ENCODE measurements around the gene KRT8.
"Not testable (repeated sequence)": the region's sequence is repeated elsewhere in the genome, so short reads cannot be mapped to it uniquely, and the experiment has no call there.

The KRT8 gene

DNA sequence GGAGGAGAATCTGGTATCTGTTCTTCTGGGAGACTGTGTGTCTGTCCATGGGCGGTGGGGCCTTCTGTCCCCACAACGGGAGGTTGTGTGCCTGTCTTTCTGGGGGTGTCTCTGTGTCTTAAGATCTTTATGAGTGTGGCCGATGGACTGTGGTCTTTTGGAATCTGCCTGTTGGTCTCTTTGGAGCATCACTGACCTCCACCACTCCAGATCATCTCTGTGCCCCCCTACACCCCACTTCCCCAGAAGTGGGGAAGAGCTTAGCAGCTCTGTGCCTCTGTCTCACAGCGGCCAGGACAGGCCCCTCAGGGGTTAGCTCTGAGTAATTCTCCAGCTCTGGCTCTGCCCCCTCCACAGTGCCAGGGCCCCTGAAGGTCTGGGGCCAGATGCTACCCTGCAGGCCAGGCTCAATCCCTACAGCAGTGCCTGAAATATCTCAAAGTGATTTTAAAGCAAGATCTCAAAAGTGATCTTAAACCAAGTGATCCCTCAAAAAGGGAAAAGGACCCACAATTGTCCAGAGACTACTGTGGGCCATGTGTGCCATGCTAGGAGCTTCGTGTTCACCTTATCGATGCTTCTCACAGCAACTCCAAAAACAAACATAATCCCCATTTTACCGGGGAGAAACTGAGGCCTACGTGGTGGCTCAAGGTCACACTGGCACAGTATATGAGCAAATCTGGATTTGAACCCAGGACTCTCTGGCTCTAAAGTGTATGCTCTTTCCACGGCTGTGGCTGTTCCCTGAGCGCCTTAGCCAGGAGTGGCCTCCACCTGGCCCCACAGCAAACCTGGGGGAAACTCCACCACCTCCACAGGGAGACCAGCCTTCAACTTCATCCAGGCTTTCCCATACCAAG, 30.1 kb downstream of the KRT8 start:
- DNase-seq = no peak
- ATAC-seq = no peak

DNA sequence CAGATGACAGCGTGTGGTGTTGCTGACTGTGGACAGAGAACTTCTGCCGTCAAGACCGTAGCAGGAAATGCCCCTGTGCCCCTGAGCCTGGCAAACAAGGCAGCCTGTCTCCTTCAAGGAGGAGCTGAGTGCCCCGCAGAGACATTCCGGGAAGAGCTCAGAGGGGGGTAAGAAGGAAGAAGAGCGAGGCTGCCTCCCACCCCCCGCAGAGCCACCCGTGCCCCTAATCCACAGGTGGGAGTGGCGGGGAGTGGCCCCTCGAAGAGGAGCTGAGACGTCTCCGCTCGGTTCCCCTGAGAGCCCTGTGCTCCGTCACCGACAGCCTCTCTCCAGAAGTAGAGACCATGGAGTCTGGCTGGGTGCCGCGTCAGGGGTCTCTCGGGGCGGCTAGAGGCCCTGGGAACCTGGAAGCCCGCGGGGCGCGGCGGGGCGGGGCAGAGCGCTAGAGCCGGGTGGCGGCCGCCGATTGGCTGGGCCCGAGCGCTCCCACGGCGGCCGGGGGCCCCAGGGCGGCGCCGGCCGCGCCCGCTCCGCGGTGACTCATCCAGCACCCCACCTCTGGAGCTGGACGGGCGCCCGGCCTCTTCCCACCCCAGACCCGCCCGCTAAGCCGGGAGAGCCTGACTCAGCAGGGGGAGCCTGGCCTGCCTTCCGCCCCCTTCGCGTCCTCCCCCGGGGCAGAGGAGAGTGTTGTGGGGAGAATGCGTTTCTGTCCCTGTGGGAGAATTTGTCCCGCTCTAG, 30.9 kb downstream of the KRT8 start:
- DNase-seq = peak; percentile 66

DNA sequence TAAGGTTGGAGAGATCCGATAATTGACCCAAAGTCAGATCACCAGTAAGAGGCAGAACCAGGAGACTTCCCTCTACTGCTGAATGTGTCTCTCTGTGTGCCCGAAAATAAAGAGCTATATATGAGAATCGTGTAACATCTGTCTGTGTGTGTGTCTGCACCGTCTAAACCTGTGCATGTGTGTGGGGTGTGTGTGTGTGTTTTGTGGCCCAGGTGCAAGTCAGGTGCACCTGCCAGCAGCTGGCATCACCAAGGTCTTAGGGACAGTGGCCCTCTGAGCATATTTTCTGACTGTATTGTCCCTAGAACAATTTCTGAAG, 31.4 kb downstream of the KRT8 start:
- DNase-seq (no peak), ATAC-seq (no peak)

More for the DNA sequence above, 30.9 kb downstream of the KRT8 start:
- peak; percentile 85 for ATAC-seq

DNA sequence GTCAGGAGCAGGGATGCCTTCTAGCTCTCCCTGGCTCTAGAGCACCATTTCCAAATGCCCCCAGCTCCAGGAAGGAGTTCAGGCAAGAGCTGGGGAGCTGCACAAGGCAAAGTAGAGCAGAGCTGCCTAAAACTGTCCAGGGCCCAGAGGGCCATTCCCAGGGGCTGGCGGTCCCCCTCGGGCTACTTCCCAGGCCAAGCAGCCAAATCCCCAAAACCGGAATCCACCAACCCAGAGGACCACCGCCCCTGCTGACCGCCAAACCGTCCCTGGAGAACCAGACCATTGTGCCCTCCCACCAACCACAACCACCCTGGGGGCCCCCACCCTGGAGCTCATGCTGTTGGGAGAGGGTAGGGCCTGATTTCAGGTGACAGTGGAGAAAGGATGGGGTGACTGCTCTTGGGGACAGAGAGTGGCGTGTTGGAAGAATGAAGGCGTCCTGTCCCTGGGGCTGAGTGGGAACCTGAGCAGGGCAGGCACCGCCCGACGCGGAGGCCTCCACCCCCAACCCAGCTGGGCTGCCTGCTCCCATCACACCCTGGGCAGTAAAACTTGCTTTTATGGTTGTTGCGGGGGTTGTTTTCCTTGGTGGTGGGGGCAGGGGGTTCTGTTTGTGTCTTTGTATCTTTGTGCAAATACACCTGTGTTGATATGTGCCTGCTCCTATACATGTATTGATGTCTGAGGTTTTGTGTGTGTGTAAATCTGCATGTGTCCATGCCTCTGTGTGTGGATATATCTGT, 32.1 kb downstream of the KRT8 start:
- ATAC-seq (no peak), DNase-seq (no peak)

DNA sequence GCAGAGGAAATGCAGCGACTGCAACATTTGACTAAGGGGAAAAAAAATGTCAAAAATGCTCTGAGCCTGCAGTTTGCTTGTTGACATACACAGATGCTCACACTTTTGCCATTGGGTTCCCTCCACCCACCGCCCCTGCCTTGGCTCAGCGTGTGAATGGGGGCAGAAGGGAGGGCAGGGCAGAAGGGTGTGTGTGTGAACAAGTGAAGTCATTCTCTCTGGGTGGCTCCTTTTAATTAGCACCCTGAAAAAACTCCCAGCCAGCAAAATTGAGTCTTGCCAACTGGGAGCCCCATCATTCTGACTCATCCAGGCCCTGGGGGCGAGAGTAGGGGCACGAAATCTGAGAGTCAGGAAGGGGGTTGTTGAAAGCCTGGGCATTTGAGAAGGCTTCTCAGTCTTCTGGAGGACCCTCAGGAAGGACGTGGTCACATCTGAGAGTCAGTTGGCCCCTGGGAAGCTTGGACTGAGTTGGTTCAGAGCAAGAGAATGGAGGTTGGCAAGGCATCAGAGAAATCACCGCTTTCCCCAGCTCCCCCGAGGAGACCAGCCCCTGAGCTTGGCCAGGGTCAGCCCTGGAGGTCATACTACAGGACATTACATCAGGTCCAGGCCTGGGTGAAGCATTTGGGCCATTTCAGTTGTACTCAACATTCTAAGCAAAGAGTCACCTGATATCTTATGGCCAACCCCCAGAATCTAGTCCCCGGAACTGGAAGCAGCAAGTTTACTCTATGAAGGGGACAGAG, 33.4 kb downstream of the KRT8 start:
- ATAC-seq (no peak), DNase-seq (no peak)

DNA sequence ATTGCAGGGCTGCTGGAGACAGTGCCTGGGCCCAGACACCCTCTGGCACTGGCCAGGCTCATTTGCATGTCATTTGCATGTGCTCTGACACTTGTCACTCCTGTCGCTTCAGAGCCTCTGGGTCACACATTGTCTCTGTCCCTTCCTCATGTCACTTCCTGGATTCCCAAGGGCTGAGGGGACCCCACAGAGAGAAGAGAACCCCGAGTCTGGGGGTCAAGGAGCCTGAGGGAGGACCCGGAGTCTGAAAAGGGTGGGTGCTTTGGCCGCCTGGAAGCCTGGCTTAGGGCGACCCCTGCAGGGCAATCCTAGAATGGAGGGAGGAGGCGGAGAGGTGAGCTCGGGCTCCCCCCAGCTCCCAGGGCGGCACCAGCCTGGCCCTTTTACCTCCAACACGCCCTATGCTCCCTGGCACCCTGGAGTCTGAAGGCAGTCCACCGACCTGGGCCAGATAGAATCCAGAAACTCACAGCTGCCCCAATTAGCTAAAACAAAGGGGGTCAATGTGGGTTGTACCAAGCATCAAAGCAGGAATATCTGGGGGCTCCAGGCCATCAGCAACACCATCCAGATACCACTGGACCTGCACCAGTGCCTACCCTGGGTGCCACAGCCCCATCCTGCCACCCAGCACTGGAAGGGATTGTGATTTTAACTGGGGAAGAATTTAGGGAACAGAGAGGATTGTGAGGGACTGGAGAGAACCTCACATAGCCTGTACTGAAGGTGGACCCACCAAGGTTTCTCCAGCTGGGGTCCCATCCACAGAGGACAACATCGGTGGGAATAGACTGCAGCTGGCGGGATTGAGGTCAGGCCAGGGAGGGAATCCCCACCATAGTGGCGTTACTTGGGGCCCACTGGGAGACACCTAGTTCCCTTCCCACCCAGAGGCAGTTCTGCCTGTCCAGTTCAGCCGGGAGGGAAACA, 34.2 kb downstream of the KRT8 start:
- DNase-seq = peak; percentile 89

DNA sequence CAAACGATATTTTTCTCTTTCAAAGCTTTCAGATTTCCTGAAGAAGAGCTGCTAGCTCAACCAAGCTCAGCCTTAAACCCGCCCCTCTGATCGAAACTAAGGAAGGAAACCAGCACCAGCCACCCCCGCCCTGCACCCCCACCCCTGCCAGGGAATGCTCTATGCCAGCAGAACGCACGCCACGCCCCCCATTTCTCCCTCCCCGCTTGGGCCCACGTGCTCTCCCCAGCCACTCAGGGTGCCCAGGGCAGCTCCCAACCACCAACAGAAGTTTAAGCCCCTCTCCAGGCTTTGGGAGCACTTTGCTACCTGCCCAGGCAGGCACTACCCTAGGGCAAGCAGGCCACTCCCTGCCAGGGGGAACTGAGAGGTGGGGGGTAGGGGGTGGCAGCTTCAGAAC, 37.2 kb downstream of the KRT8 start:
- DNase-seq = peak; percentile 47
- ATAC-seq = peak; percentile 10

More for the DNA sequence above, 34.2 kb downstream of the KRT8 start:
- ATAC-seq = peak; percentile 55

DNA sequence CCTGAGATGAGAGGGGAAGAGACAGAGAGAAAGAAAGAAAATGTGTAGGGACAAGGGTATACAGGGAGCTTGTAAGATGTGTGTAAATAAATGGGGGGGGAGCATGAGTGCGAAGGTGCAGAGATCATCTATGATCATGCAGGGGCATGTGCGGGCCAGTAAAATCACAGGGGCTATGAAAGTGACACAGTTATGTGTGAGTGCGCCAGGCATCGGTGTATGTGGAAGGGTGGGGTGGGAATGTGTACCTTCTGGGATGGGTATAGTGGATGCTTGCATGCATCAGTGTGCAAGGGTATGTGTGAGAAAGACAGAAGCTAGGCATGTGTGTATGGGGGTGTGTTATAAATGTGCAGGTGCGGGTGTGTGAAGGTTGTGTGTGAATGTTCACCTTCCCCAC, 37.7 kb downstream of the KRT8 start:
- DNase-seq (no peak), ATAC-seq (no peak)

DNA sequence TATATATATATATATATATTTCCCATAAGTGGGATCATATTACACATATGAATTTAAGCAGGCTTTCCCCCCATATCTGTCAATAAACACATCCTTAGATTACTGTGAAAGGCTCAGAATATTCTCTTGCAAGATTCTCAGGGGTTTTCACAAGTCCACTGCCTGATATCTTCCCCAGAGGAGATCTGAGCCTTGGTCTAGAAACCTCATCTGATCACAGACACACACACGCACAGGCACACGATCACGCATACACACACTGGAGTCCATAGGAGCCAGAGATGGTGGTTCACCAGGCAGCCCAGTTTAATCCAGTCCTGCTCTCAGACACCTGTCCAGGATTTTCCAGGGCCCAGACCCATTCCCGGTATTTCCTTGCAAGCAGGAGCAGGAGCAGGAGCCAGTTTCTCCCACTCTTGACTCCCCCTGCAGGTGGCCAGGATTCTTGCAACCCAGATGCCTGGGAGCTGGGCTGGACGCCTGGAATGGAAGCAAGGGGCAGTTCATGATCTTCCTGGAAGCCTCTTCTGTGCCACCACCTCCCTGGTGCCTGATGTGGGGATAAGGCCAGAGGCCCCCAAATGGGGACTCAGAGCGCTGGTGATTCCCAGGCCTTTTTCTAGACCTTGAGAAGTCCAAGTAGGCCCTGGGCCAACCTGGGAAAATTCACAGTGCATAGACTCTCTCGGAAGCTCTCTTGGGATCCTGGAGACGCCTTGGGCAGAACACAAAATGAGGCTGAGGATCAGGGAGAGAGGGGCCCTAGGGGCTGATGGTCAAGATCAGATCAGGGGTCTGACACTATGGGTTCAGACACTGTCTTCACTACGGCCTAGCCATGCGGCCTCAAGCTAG, 39.6 kb downstream of the KRT8 start:
- no peak for ATAC-seq
- peak; percentile 57 for DNase-seq

DNA sequence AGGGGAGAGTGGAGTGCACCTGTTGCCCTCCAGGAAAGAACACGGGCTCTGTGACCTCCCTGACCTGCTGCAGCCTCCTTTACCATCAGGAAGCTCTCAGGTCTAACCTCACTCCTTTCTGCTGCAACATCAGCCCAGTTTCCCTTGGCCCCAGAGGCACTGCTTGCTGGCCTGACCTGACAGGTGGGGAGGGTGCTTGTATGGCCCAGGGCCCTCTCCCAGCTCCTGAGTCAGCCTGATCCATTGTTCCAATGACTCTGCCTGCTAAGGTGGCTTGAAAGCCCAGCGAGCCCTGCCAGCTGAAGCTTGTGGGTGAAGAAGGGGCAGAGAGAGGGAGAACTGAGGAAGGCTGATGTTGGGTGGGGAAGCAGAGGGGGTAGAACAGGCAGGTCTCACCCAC, 42.9 kb downstream of the KRT8 start:
- ATAC-seq (no peak), DNase-seq (no peak)

DNA sequence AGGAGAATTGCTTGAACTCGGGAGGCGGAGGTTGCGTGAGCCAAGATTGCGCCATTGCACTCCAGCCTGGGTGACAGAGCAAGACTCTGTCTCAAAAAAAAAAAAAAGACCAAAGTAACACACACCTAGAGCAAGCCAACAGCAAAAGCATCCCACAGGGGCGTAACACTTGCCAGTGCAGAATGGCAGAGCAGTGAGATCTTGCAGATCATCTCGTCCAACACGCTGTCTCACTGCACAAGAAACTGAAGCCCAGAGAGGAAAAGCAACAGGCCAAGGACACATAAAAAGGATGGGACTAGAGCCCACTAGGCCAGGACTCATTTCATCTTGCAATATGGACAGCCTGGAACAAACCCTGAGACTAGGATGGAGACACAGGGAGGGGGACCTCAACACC, 43.4 kb downstream of the KRT8 start:
- DNase-seq (no peak), ATAC-seq (no peak)

DNA sequence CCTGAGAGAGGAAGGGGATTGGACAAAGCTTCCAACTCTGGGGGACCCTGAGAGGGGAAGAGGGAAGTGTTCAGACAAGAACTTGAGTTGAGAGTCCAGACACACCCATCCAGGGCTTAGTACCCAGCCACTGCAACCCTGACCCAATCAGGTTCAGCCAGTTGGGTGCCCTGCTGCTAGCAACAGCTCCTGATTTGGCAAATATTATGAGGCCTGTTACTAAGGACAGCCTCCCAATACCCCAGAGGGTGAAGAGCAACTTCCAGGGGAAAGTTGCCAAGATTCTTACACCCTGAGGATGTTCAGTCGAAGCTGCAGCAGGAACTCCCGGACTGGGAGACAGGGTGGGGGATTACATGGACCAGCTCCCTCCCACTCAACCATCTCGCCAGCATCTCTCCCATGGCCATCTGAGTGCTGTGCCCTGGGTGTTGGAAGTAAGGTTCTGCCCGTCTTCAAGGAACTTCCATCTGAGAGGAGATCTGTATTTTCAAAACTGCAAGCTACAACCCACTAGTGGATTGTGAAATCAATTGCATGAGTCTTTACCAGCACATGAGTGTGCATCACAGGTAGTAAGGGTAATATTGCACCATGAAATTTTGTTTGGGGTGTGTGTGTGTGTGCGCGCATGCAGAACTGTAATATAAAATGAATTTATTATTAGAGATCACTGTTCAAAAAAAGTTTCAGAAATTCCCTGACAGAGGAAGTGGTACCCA, 44.6 kb downstream of the KRT8 start:
- no peak for DNase-seq
- ATAC-seq = no peak

DNA sequence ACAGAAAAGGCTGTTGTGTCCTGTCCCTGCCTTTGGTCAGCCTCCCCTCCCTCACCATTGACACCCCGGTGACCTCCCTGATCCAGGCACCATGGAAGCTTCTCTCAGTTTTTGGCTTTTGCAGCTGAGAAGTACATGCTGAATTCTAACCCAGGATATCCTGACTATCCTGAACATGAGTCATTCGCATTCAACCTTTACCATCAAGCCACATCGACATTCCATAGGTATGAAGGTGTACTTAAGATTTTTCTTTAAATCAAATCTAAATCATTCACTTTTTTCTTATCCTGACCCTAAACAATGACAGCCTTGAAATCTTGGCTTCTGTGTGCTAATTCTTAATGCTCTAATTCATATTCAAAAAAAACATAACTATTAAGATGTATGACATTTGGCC, 47.4 kb downstream of the KRT8 start:
- ATAC-seq (no peak), DNase-seq (no peak)

DNA sequence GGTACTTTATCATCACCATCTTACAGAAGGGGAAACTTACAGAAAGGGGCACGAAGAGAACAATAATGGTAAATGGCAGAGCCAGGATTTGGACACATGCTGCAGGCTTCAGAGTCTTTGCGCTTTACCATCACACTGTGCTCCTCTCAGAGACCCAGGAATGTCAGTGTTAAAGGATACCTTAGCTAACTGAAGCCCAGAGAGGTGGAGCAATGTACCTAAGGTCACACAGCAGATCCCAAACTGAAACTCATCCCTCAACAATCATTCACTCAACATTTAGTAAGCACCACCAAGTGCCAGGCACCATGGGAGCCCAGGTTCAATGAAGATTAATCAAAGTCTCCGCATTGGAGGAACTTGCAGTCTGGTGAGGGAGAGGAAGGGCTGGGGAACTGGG, 48.1 kb downstream of the KRT8 start:
- ATAC-seq (no peak), DNase-seq (no peak)

DNA sequence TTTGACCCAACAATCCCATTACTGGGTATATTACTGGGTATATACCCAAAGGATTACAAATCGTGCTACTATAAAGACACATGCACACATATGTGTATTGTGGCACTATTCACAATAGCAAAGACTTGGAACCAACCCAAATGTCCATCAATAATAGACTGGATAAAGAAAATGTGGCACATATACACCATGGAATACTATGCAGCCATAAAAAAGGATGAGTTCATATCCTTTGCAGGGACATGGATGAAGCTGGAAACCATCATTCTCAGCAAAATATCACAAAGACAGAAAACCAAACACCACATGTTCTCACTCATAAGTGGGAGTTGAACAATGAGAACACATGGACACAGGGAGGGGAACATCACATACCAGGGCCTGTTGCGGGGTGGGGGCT, 48.8 kb downstream of the KRT8 start:
- ATAC-seq, DNase-seq: not testable (repeated sequence)

DNA sequence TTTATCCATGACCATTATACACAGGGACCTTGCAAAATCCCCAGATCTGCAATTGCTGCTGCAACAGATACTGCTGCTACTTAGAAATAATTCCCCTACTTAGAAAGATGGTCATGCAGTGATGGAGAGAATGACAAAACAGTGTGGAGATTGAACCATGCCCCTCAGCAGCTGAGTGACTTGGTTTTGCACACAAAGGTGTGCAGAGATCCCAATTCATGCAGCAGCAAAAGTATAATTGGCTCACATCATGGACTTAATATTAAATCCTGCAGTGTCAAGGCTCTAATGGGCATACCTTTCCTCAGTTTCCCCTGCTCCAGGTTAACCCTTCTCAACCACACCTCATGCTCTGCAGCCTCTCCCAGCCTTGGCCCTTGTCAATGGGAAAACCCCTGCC, 53.1 kb downstream of the KRT8 start:
- DNase-seq (no peak), ATAC-seq (no peak)

DNA sequence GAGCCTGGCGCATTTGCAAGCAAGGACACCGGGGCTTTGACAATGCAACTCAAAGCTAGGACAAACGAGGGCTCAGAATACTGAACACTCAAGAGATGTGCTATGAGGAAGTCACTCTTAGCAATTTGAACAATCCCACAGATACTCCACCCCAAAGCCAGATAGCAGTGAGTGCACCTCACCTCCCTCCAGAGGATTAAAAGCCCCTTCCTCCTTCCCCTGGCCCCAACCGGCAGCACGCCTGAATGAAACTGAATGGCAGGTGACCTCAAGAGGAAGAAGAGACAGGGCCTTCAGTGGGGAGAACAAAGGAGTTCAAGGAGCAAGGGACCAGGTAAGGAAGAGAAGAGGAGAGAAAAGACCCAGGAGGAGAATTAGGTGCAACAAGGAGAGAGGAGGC, 54.2 kb downstream of the KRT8 start:
- no peak for DNase-seq
- no peak for ATAC-seq

DNA sequence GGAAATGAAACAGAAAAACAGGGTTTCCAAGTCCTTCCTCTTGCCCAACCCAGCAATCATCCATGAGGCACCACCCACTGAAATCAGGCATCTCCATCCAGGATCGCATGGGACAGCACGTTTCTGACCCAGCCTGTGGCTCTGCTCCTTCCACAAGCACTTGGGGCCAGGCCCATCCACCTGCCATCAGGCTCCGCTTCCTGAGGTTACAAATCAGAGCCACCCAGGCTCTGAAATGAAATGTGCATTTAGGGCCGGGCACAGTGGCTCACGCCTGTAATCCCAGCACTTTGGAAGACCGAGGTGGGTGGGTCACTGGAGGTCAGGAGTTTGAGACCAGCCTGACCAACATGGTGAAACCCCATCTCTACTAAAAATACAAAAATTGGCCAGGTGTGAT, 55.4 kb downstream of the KRT8 start:
- DNase-seq = no peak
- ATAC-seq = no peak

DNA sequence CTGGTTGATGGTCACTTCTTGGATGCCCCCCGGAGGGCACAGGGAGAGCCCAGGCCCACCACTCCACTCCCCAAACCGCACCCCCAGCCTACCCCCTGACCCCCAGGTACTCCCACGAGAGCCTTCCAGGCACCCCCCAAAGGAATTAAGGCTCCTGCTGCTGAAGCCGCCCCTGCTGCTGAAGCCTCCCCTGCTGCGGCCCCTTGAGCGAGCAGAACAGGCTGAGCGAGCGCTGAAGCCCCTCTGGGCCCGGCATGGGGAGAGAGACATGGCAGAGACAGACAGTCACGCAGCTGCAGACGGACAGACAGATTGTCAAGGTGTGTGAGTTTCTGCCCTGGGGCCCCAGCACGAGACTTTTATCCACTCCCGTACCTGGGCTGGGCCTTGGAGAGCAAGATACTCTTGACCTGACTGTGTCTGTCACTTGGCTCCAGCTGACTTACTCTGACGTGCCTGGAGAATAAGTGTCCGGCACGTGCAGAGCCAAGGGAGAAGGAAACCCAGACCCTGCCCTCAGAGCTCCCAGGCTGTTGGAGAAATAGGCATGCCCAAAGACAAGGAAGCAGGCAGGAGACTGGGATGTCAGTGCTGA, 56.1 kb downstream of the KRT8 start, which contains the start of gene KRT78:
Gene KRT78 (minus strand): TSS at position 334 of the 595 bp plus-strand sequence. CDS start 64 bp downstream, at position 270.
- DNase-seq = no peak
- ATAC-seq = no peak

Measured in stimulated activated naive CD8-positive, alpha-beta T cell treated with anti-CD3 and anti-CD28 coated beads, Interleukin-15, Interleukin-2, amounts not matched to agents 100 U/mL and 50 U/mL, for 24 hours (primary cell).